Measurements from ENCODE around the gene CCNC.
"Not testable (repeated sequence)": the region's sequence is repeated elsewhere in the genome, so short reads cannot be mapped to it uniquely, and the experiment has no call there.

The CCNC gene

GRCh38 chr6:99603421-99604165, 35.1 kb upstream of the CCNC start:
- no peak for DNase-seq (ENCODE audit: low read depth in 2 of 2)

GRCh38 chr6:99602520-99603420, 34.3 kb upstream of the CCNC start:
- DNase-seq (ENCODE audit: low read depth in 2 of 2): no peak

- not testable (repeated sequence) for DNase-seq (ENCODE audit: low read depth in 2 of 2)
Observed at GRCh38 chr6:99594696-99595095, 26.2 kb upstream of the CCNC start.

- no peak for DNase-seq (ENCODE audit: low read depth in 2 of 2)
Observed at GRCh38 chr6:99592900-99593299, 24.4 kb upstream of the CCNC start.

- DNase-seq (ENCODE audit: low read depth in 2 of 2): no peak
Observed at GRCh38 chr6:99591673-99592364, 23.4 kb upstream of the CCNC start.

GRCh38 chr6:99590728-99591672, 22.5 kb upstream of the CCNC start:
- DNase-seq (ENCODE audit: low read depth in 2 of 2): no peak

GRCh38 chr6:99589907-99590493, 21.5 kb upstream of the CCNC start:
- no peak for DNase-seq (ENCODE audit: low read depth in 2 of 2)

GRCh38 chr6:99589290-99589672, 20.8 kb upstream of the CCNC start:
- DNase-seq (ENCODE audit: low read depth in 2 of 2): no peak

- DNase-seq (ENCODE audit: low read depth in 2 of 2): peak; percentile 31 to 37
Observed at GRCh38 chr6:99588618-99589289, 20.3 kb upstream of the CCNC start.

- no peak for DNase-seq (ENCODE audit: low read depth in 2 of 2)
Observed at GRCh38 chr6:99587792-99588191, 19.3 kb upstream of the CCNC start.

GRCh38 chr6:99579781-99580180, 11.3 kb upstream of the CCNC start:
- no peak for DNase-seq (ENCODE audit: low read depth in 2 of 2)

- no peak for DNase-seq (ENCODE audit: low read depth in 2 of 2)
Observed at GRCh38 chr6:99575544-99576227, 7.2 kb upstream of the CCNC start.

- no peak for DNase-seq (ENCODE audit: low read depth in 2 of 2)
Observed at GRCh38 chr6:99573980-99574617, 5.6 kb upstream of the CCNC start.

GRCh38 chr6:99563056-99563723, 5.3 kb downstream of the CCNC start:
- no peak for DNase-seq (ENCODE audit: low read depth in 2 of 2)

- DNase-seq (ENCODE audit: low read depth in 2 of 2): no peak
Observed at GRCh38 chr6:99560668-99561067, 7.8 kb downstream of the CCNC start.

- DNase-seq (ENCODE audit: low read depth in 2 of 2): no peak
Observed at GRCh38 chr6:99559057-99559456, 9.4 kb downstream of the CCNC start.

- DNase-seq (ENCODE audit: low read depth in 2 of 2): no peak
Observed at GRCh38 chr6:99553888-99554287, 14.6 kb downstream of the CCNC start.

GRCh38 chr6:99550046-99550748, 18.3 kb downstream of the CCNC start:
- no peak for DNase-seq (ENCODE audit: low read depth in 2 of 2)

Data from stimulated activated CD8-positive, alpha-beta memory T cell treated with anti-CD3 and anti-CD28 coated beads, Interleukin-2, amount 100 ng/mL, for 1 hour (primary cell).